Naive thymus-derived CD4-positive, alpha-beta T cell (primary cell): Measurements from ENCODE around the gene PROSER3. TPM values are rescaled to one million over a fixed set of nuclear protein-coding genes. Genes with fewer than 3 reads are reported as not detected.

ENCODE experiments used
- polyA plus RNA-seq, 2 donors: library from polyadenylated mRNA; unstranded; fragments of 300-500 nt; fragmentation: Illumina TruSeq; gene quantifications; one replicate each; pipeline ENCODE4 v1.2.3, GENCODE V29; 2021
- total RNA-seq, 6 experiments: library from RNA in 5 of 6; stranded (reverse) in 5 of 6; gene quantifications; 1 replicate in 5 of 6; 2 replicates in 1 of 6; pipeline ENCODE4 v1.2.3 and lab custom pipeline; 2021 to 2026

The PROSER3 gene
- total and polyA plus RNA-seq, 7 experiments from 2014 or later: 5.4 to 47.3 (median 36.4) TPM

Other genes starting within 250 kb of the PROSER3 start
- gene DMKN, start 244.5 kb upstream of the PROSER3 start, total RNA-seq: under 1 TPM in 2 of 5 experiments, not detected in 3; 0.54 to 0.76 TPM
- gene DMKN, start 244.5 kb upstream of the PROSER3 start, polyA plus RNA-seq: not detected
- not detected for gene SBSN, start 229.9 kb upstream of the PROSER3 start, total RNA-seq
- gene SBSN, start 229.9 kb upstream of the PROSER3 start, polyA plus RNA-seq: not detected
- gene GAPDHS, start 224.7 kb upstream of the PROSER3 start, total RNA-seq: not detected
- gene GAPDHS, start 224.7 kb upstream of the PROSER3 start, polyA plus RNA-seq: not detected
- gene TMEM147, start 212.6 kb upstream of the PROSER3 start, total RNA-seq: 10 to 100 TPM; 24.7 to 54.0 (median 34.6) TPM
- 100 to 1,000 TPM; 143 to 154 TPM for gene TMEM147, start 212.6 kb upstream of the PROSER3 start, polyA plus RNA-seq
- not detected for gene ATP4A, start 194.5 kb upstream of the PROSER3 start, total RNA-seq
- gene ATP4A, start 194.5 kb upstream of the PROSER3 start, polyA plus RNA-seq: not detected
- gene PMIS2, start 172.0 kb upstream of the PROSER3 start, total RNA-seq: not detected
- not detected for gene PMIS2, start 172.0 kb upstream of the PROSER3 start, polyA plus RNA-seq
- gene HAUS5, start 145.4 kb upstream of the PROSER3 start, total RNA-seq: 10 to 100 TPM; 23.6 to 40.0 (median 28.4) TPM
- 1 to 10 TPM; 7.6 TPM for gene HAUS5, start 145.4 kb upstream of the PROSER3 start, polyA plus RNA-seq
- gene RBM42, start 129.1 kb upstream of the PROSER3 start, total RNA-seq: 10 to 100 TPM; 39.0 to 98.2 (median 51.3) TPM
- gene RBM42, start 129.1 kb upstream of the PROSER3 start, polyA plus RNA-seq: 10 to 100 TPM; 48.7 to 49.8 TPM
- gene ETV2, start 116.4 kb upstream of the PROSER3 start, total RNA-seq: under 1 TPM in 3 of 5 experiments, not detected in 2; 0.56 to 0.71 (median 0.70) TPM
- gene ETV2, start 116.4 kb upstream of the PROSER3 start, polyA plus RNA-seq: under 1 TPM; 0.61 to 0.89 TPM
- gene COX6B1, start 109.9 kb upstream of the PROSER3 start, total RNA-seq: 100 to 1,000 TPM; 172 to 464 (median 232) TPM
- gene COX6B1, start 109.9 kb upstream of the PROSER3 start, polyA plus RNA-seq: 100 to 1,000 TPM; 819 to 873 TPM
- 1 to 10 TPM in 1 of 5 experiments, under 1 TPM in 1, not detected in 3; 0.41 to 1.3 TPM for gene UPK1A, start 91.7 kb upstream of the PROSER3 start, total RNA-seq
- not detected for gene UPK1A, start 91.7 kb upstream of the PROSER3 start, polyA plus RNA-seq
- 10 to 100 TPM in 1 of 5 experiments, 1 to 10 TPM in 1, under 1 TPM in 2, not detected in 1; 0.35 to 41.6 (median 1.0) TPM for gene ZBTB32, start 53.6 kb upstream of the PROSER3 start, total RNA-seq
- gene ZBTB32, start 53.6 kb upstream of the PROSER3 start, polyA plus RNA-seq: not detected
- gene KMT2B, start 40.2 kb upstream of the PROSER3 start, total RNA-seq: 10 to 100 TPM; 64.2 to 79.8 (median 77.3) TPM
- 1 to 10 TPM in 1 of 2 donors, under 1 TPM in 1; 0.60 to 3.2 TPM for gene KMT2B, start 40.2 kb upstream of the PROSER3 start, polyA plus RNA-seq
- 100 to 1,000 TPM in 2 of 5 experiments, 10 to 100 TPM in 3; 61.4 to 113 (median 62.8) TPM for gene IGFLR1, start 15.7 kb upstream of the PROSER3 start, total RNA-seq
- 100 to 1,000 TPM in 1 of 2 donors, 10 to 100 TPM in 1; 99.5 to 107 TPM for gene IGFLR1, start 15.7 kb upstream of the PROSER3 start, polyA plus RNA-seq
- gene U2AF1L4, start 12.8 kb upstream of the PROSER3 start, total RNA-seq: 10 to 100 TPM; 33.7 to 86.8 (median 68.6) TPM
- gene U2AF1L4, start 12.8 kb upstream of the PROSER3 start, polyA plus RNA-seq: 10 to 100 TPM; 75.7 to 89.7 TPM
- gene PSENEN, start 12.5 kb upstream of the PROSER3 start, total RNA-seq: 10 to 100 TPM; 20.4 to 50.9 (median 26.3) TPM
- gene PSENEN, start 12.5 kb upstream of the PROSER3 start, polyA plus RNA-seq: 10 to 100 TPM; 49.0 to 79.1 TPM
- 10 to 100 TPM in 4 of 5 experiments, 1 to 10 TPM in 1; 7.9 to 33.1 (median 18.9) TPM for gene LIN37, start 9.6 kb upstream of the PROSER3 start, total RNA-seq
- 10 to 100 TPM in 1 of 2 donors, 1 to 10 TPM in 1; 6.7 to 20.6 TPM for gene LIN37, start 9.6 kb upstream of the PROSER3 start, polyA plus RNA-seq
- gene HSPB6, start 1.1 kb upstream of the PROSER3 start, total RNA-seq: under 1 TPM in 1 of 5 experiments, not detected in 4; 0.22 TPM
- not detected for gene HSPB6, start 1.1 kb upstream of the PROSER3 start, polyA plus RNA-seq
- gene ARHGAP33, start 17.4 kb downstream of the PROSER3 start, total RNA-seq: 10 to 100 TPM; 15.3 to 55.5 (median 23.4) TPM
- gene ARHGAP33, start 17.4 kb downstream of the PROSER3 start, polyA plus RNA-seq: 1 to 10 TPM in 1 of 2 donors, under 1 TPM in 1; 0.09 to 1.0 TPM
- not detected for gene PRODH2, start 54.7 kb downstream of the PROSER3 start, total RNA-seq
- not detected for gene PRODH2, start 54.7 kb downstream of the PROSER3 start, polyA plus RNA-seq
- gene NPHS1, start 94.3 kb downstream of the PROSER3 start, total RNA-seq: under 1 TPM in 2 of 5 experiments, not detected in 3; 0.30 to 0.51 TPM
- gene NPHS1, start 94.3 kb downstream of the PROSER3 start, polyA plus RNA-seq: not detected
- 1 to 10 TPM in 1 of 5 experiments, under 1 TPM in 2, not detected in 2; 0.16 to 1.3 (median 0.29) TPM for gene KIRREL2, start 98.7 kb downstream of the PROSER3 start, total RNA-seq
- gene KIRREL2, start 98.7 kb downstream of the PROSER3 start, polyA plus RNA-seq: not detected
- gene APLP1, start 110.4 kb downstream of the PROSER3 start, total RNA-seq: 1 to 10 TPM in 1 of 5 experiments, not detected in 4; 2.4 TPM
- gene APLP1, start 110.4 kb downstream of the PROSER3 start, polyA plus RNA-seq: not detected
- gene NFKBID, start 142.4 kb downstream of the PROSER3 start, total RNA-seq: 100 to 1,000 TPM in 1 of 5 experiments, 10 to 100 TPM in 4; 47.8 to 116 (median 57.0) TPM
- 1 to 10 TPM; 2.4 to 6.5 TPM for gene NFKBID, start 142.4 kb downstream of the PROSER3 start, polyA plus RNA-seq
- 100 to 1,000 TPM in 3 of 5 experiments, 10 to 100 TPM in 2; 57.4 to 117 (median 113) TPM for gene HCST, start 144.4 kb downstream of the PROSER3 start, total RNA-seq
- 100 to 1,000 TPM; 879 to 895 TPM for gene HCST, start 144.4 kb downstream of the PROSER3 start, polyA plus RNA-seq
- gene TYROBP, start 150.1 kb downstream of the PROSER3 start, total RNA-seq: 100 to 1,000 TPM in 1 of 5 experiments, 10 to 100 TPM in 3, not detected in 1; 15.1 to 428 (median 35.6) TPM
- gene TYROBP, start 150.1 kb downstream of the PROSER3 start, polyA plus RNA-seq: 1 to 10 TPM; 2.3 to 3.7 TPM
- gene LRFN3, start 178.2 kb downstream of the PROSER3 start, total RNA-seq: 10 to 100 TPM in 3 of 5 experiments, 1 to 10 TPM in 2; 5.7 to 14.9 (median 11.6) TPM
- 1 to 10 TPM; 1.2 to 2.4 TPM for gene LRFN3, start 178.2 kb downstream of the PROSER3 start, polyA plus RNA-seq
- 10 to 100 TPM in 3 of 5 experiments, 1 to 10 TPM in 2; 7.8 to 26.1 (median 17.8) TPM for gene SDHAF1, start 237.0 kb downstream of the PROSER3 start, total RNA-seq
- 10 to 100 TPM; 29.9 to 58.1 TPM for gene SDHAF1, start 237.0 kb downstream of the PROSER3 start, polyA plus RNA-seq